OCI-LY7 (cell line): ENCODE measurements around the gene CRIM1. TPM values are rescaled to one million over a fixed set of nuclear protein-coding genes. Genes with fewer than 3 reads are reported as not detected.

Experiments
- BruUV-seq: library from RNA; stranded (reverse); fragments of 400-500 nt; replicated peaks from 2 replicates; lab custom pipeline; 2021; lab: Mats Ljungman, UMichigan
- CTCF ChIA-PET: fragments of 300-600 bp; sonication (Branson Sonifier 250); formaldehyde crosslinking; loops from one replicate; lab custom pipeline; 2022; ENCODE audit warnings: antibody characterized with exemption; ENCODE audit not compliant: unreplicated experiment; lab: Charles Lee
- POLR2A ChIA-PET: fragments of 300-600 bp; sonication (Branson Sonifier 250); formaldehyde crosslinking; loops from one replicate; lab custom pipeline; 2022; ENCODE audit warnings: antibody characterized with exemption; lab: Charles Lee
- DNase-seq: peaks from one replicate; pipeline ENCODE4 v3.0.0-alpha.2; 2015; ENCODE audit warnings: low spot score
- H2AFZ ChIP-seq: fragments of 200-600 bp; sonication (generic), shearing (Covaris generic); 2 replicates; pipeline ENCODE4 v1.6.1; 2014; ENCODE audit warnings: mild to moderate bottlenecking, antibody characterized with exemption, low read length, moderate library complexity
- H3K27ac ChIP-seq: fragments of 200-600 bp; sonication (generic); 2 replicates; pipeline ENCODE4 v1.5.1; 2014; ENCODE audit warnings: mixed run types, low read depth, mild to moderate bottlenecking, moderate library complexity, low read length, inconsistent platforms; ENCODE audit not compliant: poor library complexity, severe bottlenecking
- H3K36me3 ChIP-seq: fragments of 200-600 bp; sonication (generic); 2 replicates; pipeline ENCODE4 v1.6.1; 2014; ENCODE audit warnings: mild to moderate bottlenecking, antibody characterized with exemption, low read length, moderate library complexity, mixed read lengths; ENCODE audit not compliant: insufficient read depth
- H3K4me1 ChIP-seq: fragments of 200-600 bp; sonication (generic); 2 replicates; pipeline ENCODE4 v1.5.1; 2014; ENCODE audit warnings: mild to moderate bottlenecking, low read length; ENCODE audit not compliant: insufficient read depth, poor library complexity, severe bottlenecking
- H3K4me2 ChIP-seq: fragments of 200-600 bp; sonication (generic); 2 replicates; pipeline ENCODE4 v1.6.1; 2014; ENCODE audit warnings: mild to moderate bottlenecking, low read length
- H3K4me3 ChIP-seq: fragments of 200-600 bp; sonication (generic); 2 replicates; pipeline ENCODE4 v1.5.1; 2014; ENCODE audit warnings: mild to moderate bottlenecking, low read depth, low read length; ENCODE audit not compliant: poor library complexity, severe bottlenecking
- H3K79me2 ChIP-seq: fragments of 200-600 bp; sonication (generic); 2 replicates; pipeline ENCODE4 v1.6.1; 2016; ENCODE audit warnings: low read depth, mild to moderate bottlenecking, low read length, moderate library complexity, mixed read lengths; ENCODE audit not compliant: insufficient read depth
- H3K9me2 ChIP-seq: fragments of 200-600 bp; sonication (generic); 2 replicates; pipeline ENCODE4 v1.6.1; 2016; ENCODE audit warnings: mild to moderate bottlenecking, low read length, mixed read lengths; ENCODE audit not compliant: insufficient read depth
- H3K9me3 ChIP-seq: fragments of 200-600 bp; sonication (generic); 2 replicates; pipeline ENCODE4 v1.6.1; 2014; ENCODE audit warnings: mild to moderate bottlenecking, mixed run types, low read length, mixed read lengths
- H4K20me1 ChIP-seq: fragments of 200-600 bp; sonication (generic); 2 replicates; pipeline ENCODE4 v1.6.1; 2014; ENCODE audit warnings: mild to moderate bottlenecking, antibody characterized with exemption, low read length, moderate library complexity, mixed read lengths; ENCODE audit not compliant: insufficient read depth
- EZH2phosphoT487 ChIP-seq: fragments of 200-600 bp; sonication (generic); IDR thresholded peaks from 2 replicates; pipeline ENCODE4 v1.6.1; 2018; ENCODE audit warnings: low read depth, borderline replicate concordance, mild to moderate bottlenecking, mixed run types, antibody characterized with exemption, low read length, moderate library complexity, mixed read lengths
- intact Hi-C: fragments of 100-400 bp; cut with micrococcal nuclease; formaldehyde crosslinking; loops from one replicate; pipeline ENCODE4 v1.10.0; 2022; ENCODE audit not compliant: unreplicated experiment
- total RNA-seq, 2 experiments: library from RNA; depleted of rRNA in 1 of 2; stranded (reverse); fragments of >200 nt in 1 of 2; shearing (Covaris generic) in 1 of 2; gene quantifications; 2 replicates each; pipeline ENCODE4 v1.2.3, GENCODE V29; 2014 to 2022
- TF ChIP-seq, protein P1 (sequence below): fragments of 200-600 bp; sonication (generic); conservative IDR thresholded peaks from 2 replicates; pipeline ENCODE4 v1.5.1; 2014; ENCODE audit warnings: mild to moderate bottlenecking, antibody characterized with exemption, low read length, moderate library complexity, mixed read lengths

Gene CRIM1
- total RNA-seq, 2 experiments from 2014 or later: 37.0 to 47.4 TPM

DNA sequence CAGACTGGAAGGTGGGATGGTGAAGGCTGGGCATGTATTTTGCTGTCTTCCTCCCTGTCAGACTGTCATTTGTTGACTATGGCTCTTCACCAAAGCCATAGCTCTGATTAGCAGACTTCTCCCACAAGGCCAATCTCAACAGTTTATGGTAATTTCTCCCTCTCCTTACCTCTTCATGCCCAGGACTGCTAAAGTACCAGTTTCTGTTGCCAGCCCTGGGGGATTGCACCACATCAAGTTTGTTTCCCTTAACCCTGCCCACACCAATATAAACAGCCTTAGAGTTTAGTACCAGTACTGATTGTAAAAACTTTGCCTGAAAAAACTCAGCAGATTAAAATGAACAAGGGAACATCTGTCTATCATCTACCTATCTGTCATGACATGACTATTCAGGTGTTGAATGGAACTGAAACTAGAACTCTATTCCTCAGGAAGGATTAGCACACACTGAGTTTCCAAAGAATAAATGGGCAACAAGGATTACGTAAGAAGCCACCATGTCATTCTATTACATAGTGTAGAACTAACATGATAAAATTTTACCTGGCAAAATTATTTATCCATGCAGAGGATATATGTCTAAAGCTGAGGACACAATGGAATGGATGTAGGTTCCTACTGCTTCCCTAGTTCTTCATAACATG, 228.7 kb downstream of the CRIM1 start:
- no peaks in the 10 kb centered on the region for H4K20me1 ChIP-seq

DNA sequence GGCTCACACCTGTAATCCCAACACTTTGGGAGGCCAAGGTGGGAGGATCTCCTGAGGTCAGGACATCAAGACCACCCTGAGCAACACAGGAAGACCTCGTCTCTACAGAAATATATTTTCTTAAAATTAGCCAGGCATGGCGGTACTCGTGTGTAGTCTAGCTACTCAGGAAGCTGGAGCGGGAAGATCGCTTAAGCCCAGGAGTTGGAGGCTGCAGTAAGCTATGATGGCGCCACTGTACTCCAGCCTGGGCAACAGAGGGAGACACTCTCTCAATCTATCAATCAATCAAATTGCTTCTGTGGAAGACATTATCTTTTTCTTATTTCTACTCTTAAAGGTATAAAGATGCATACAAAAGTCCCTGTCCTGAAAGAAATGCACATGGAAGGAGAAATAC, 231.1 kb downstream of the CRIM1 start:
- no peaks in the 10 kb centered on the region for H3K4me1 ChIP-seq
- H4K20me1 ChIP-seq: no peaks in the 10 kb centered on the region
- ChIA-PET POLR2A (interaction anchor here (0.5 to 1.7 kb wide), 6 partner anchors 9 to 511 kb away, joined by 3 to 6 read pairs (median 4); no protein-coding TSS in a partner anchor), CTCF (no interaction called here)
- no peak overlapping the region for H3K4me3 ChIP-seq
- no peak overlapping the region for H3K4me2 ChIP-seq
- no peaks in the 10 kb centered on the region for H3K9me3 ChIP-seq
- H3K36me3 ChIP-seq: peaks cover 74% of the 10 kb centered on the region
- H3K79me2 ChIP-seq: no peaks in the 10 kb centered on the region
- H3K9me2 ChIP-seq: no peaks in the 10 kb centered on the region
- TF ChIP-seq, protein P1, sequence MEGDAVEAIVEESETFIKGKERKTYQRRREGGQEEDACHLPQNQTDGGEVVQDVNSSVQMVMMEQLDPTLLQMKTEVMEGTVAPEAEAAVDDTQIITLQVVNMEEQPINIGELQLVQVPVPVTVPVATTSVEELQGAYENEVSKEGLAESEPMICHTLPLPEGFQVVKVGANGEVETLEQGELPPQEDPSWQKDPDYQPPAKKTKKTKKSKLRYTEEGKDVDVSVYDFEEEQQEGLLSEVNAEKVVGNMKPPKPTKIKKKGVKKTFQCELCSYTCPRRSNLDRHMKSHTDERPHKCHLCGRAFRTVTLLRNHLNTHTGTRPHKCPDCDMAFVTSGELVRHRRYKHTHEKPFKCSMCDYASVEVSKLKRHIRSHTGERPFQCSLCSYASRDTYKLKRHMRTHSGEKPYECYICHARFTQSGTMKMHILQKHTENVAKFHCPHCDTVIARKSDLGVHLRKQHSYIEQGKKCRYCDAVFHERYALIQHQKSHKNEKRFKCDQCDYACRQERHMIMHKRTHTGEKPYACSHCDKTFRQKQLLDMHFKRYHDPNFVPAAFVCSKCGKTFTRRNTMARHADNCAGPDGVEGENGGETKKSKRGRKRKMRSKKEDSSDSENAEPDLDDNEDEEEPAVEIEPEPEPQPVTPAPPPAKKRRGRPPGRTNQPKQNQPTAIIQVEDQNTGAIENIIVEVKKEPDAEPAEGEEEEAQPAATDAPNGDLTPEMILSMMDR: no peak
- no peak for TF ChIP-seq EZH2phosphoT487
- H2AFZ ChIP-seq: no peak overlapping the region
- no TSS peak for BruUV-seq
- intact Hi-C loops: no loop called here
- H3K27ac ChIP-seq: no peak overlapping the region
- no peak for DNase-seq

More for the DNA sequence above, 228.7 kb downstream of the CRIM1 start:
- H2AFZ ChIP-seq: no peak overlapping the region
- TF ChIP-seq, protein P1: no peak
- no peak for TF ChIP-seq EZH2phosphoT487
- H3K79me2 ChIP-seq: no peaks in the 10 kb centered on the region
- peaks cover 82% of the 10 kb centered on the region for H3K36me3 ChIP-seq
- no peaks in the 10 kb centered on the region for H3K9me2 ChIP-seq
- intact Hi-C loops: no loop called here
- H3K4me1 ChIP-seq: no peaks in the 10 kb centered on the region
- H3K9me3 ChIP-seq: no peaks in the 10 kb centered on the region
- no peak overlapping the region for H3K4me2 ChIP-seq
- CTCF ChIA-PET: no interaction called here
- H3K4me3 ChIP-seq: no peak overlapping the region
- DNase-seq: no peak
- POLR2A ChIA-PET: interaction anchor here (0.8 kb wide), 1 partner anchor 187 kb away, joined by 4 read pairs; no protein-coding TSS in a partner anchor
- no TSS peak for BruUV-seq
- no peak overlapping the region for H3K27ac ChIP-seq

DNA sequence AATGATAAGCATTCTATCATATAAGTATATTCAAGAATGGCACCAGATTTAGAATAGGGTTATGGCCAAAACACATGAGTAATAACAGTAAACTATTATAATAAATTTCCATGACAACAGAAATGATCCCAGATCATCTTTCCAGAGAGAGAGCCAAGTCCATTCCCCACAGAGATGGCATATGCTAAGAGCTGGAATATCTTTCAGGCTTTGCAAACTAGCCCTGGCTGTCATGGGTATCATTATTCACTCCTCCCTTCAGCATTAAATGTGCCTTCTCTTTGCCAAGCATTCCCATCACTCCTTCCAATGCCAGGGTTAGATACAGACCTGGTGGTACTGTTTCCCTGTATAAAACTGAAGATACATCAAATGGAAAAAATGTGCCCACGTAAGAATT, 231.5 kb downstream of the CRIM1 start:
- no TSS peak for BruUV-seq
- CTCF ChIA-PET: no interaction called here

More for the DNA sequence above, 231.5 kb downstream of the CRIM1 start:
- Histone ChIP-seq H3K79me2 (no peaks in the 10 kb centered on the region), H3K4me2 (no peak overlapping the region), H3K36me3 (peaks cover 71% of the 10 kb centered on the region), H3K4me3 (no peak overlapping the region), H3K9me3 (no peaks in the 10 kb centered on the region), H3K9me2 (no peaks in the 10 kb centered on the region), H2AFZ (no peak overlapping the region), H3K4me1 (no peaks in the 10 kb centered on the region), H4K20me1 (no peaks in the 10 kb centered on the region; the same call in 1 of the 2 replicates), H3K27ac (no peak overlapping the region)
- no peak for DNase-seq
- intact Hi-C loops: no loop called here
- TF ChIP-seq, protein P1: no peak
- TF ChIP-seq EZH2phosphoT487: no peak
- POLR2A ChIA-PET: interaction anchor here (0.5 to 0.7 kb wide), 4 partner anchors 67 to 512 kb away, joined by 3 to 5 read pairs (median 4); no protein-coding TSS in a partner anchor
